Left lobe of liver (tissue), 2 donors: ENCODE results near the gene ADPRH. TPM values are rescaled to one million over a fixed set of nuclear protein-coding genes. Genes with fewer than 3 reads are reported as not detected.
"Not testable (repeated sequence)": the region's sequence is repeated elsewhere in the genome, so short reads cannot be mapped to it uniquely, and the experiment has no call there.

Source experiments
- ATAC-seq: fragments of 200-7000 bp; cut with Tn5 transposase; one replicate; pipeline ENCODE4 v1.9.1; 2020; ENCODE audit warnings: mild to moderate bottlenecking, moderate library complexity
- DNase-seq: peaks from one replicate; pipeline ENCODE4 v3.0.0-alpha.2; 2020; ENCODE audit warnings: low spot score
- total RNA-seq: library from RNA; stranded (reverse); gene quantifications from one replicate; pipeline ENCODE4 v1.2.1, GENCODE V29; 2021
- donor health status: DM: no; HTN: no; CAD: no; lungs with moderate emphysema.
- donor health status: DM: no; HTN: yes; CAD: no.

The ADPRH gene
- total RNA-seq, 1 donor from 2014 or later = 4.1 TPM

- DNase-seq, ATAC-seq: not testable (repeated sequence)
Observed at GRCh38 chr3:119594929-119595328, 15.6 kb downstream of the ADPRH start.

- DNase-seq (no peak), ATAC-seq (peak; percentile 67)
Observed at GRCh38 chr3:119595639-119596334, 16.5 kb downstream of the ADPRH start.

- no peak for DNase-seq
- ATAC-seq = no peak
Observed at GRCh38 chr3:119596398-119596797, 17.1 kb downstream of the ADPRH start.

GRCh38 chr3:119597548-119598288 is 18.4 kb downstream of the ADPRH start, which contains the start of gene PLA1A:
TSS of gene PLA1A (plus strand) at chr3:119597885. CDS start at chr3:119597914, 29 bp downstream.
- peak; percentile 71 for ATAC-seq

GRCh38 chr3:119598410-119599098 is 19.3 kb downstream of the ADPRH start:
- peak; percentile 66 for ATAC-seq
- no peak for DNase-seq

More at GRCh38 chr3:119597548-119598288, 18.4 kb downstream of the ADPRH start, which contains the start of gene PLA1A:
- DNase-seq = no peak

- no peak for ATAC-seq
Observed at GRCh38 chr3:119599558-119600174, 20.4 kb downstream of the ADPRH start.

GRCh38 chr3:119600732-119601131 is 21.4 kb downstream of the ADPRH start:
- ATAC-seq (peak; percentile 19), DNase-seq (peak; percentile 37)

More at GRCh38 chr3:119599558-119600174, 20.4 kb downstream of the ADPRH start:
- DNase-seq = no peak

- peak; percentile 12 for DNase-seq
Observed at GRCh38 chr3:119601154-119601553, 21.9 kb downstream of the ADPRH start.

GRCh38 chr3:119602676-119603075 is 23.4 kb downstream of the ADPRH start:
- DNase-seq (peak; percentile 5), ATAC-seq (no peak)

More at GRCh38 chr3:119601154-119601553, 21.9 kb downstream of the ADPRH start:
- ATAC-seq = no peak

- no peak for ATAC-seq
- peak; percentile 21 for DNase-seq
Observed at GRCh38 chr3:119604878-119605277, 25.6 kb downstream of the ADPRH start.

- ATAC-seq (no peak), DNase-seq (peak; percentile 2)
Observed at GRCh38 chr3:119608405-119609000, 29.2 kb downstream of the ADPRH start.

- DNase-seq (peak; percentile 33), ATAC-seq (no peak)
Observed at GRCh38 chr3:119609301-119609700, 30.0 kb downstream of the ADPRH start.

GRCh38 chr3:119611664-119612063 is 32.4 kb downstream of the ADPRH start:
- DNase-seq = no peak
- no peak for ATAC-seq

- peak; percentile 16 for DNase-seq
- ATAC-seq = no peak
Observed at GRCh38 chr3:119613201-119613600, 33.9 kb downstream of the ADPRH start.

GRCh38 chr3:119613872-119614271 is 34.6 kb downstream of the ADPRH start:
- no peak for DNase-seq

GRCh38 chr3:119616056-119616455 is 36.8 kb downstream of the ADPRH start:
- no peak for ATAC-seq
- no peak for DNase-seq

More at GRCh38 chr3:119613872-119614271, 34.6 kb downstream of the ADPRH start:
- ATAC-seq = no peak

GRCh38 chr3:119619094-119619493 is 39.8 kb downstream of the ADPRH start:
- ATAC-seq (no peak), DNase-seq (no peak)

- ATAC-seq = no peak
- DNase-seq = no peak
Observed at GRCh38 chr3:119620899-119621298, 41.6 kb downstream of the ADPRH start.

- ATAC-seq (no peak), DNase-seq (no peak)
Observed at GRCh38 chr3:119624002-119624720, 44.9 kb downstream of the ADPRH start.
